H1 (cell line): Measurements from ENCODE around the gene CAVIN2.

ENCODE experiments used
- EZH2 ChIP-seq: fragments of 200-600 bp; sonication (generic); IDR thresholded peaks from 2 replicates; pipeline ENCODE4 v1.7.1; 2012; ENCODE audit warnings: low read depth, mild to moderate bottlenecking, moderate library complexity, low read length, inconsistent platforms; ENCODE audit not compliant: severe bottlenecking
- NRF1 ChIP-seq: IDR thresholded peaks from 2 replicates; pipeline ENCODE4 v1.6.1; 2011; ENCODE audit warnings: mild to moderate bottlenecking, low read depth, low read length, improper control_type of control experiment
- SP1 ChIP-seq: IDR thresholded peaks from 2 replicates; pipeline ENCODE4 v1.6.1; 2011; ENCODE audit warnings: low read depth, low read length
- TF ChIP-seq, protein P1 (sequence below): IDR thresholded peaks from 2 replicates; pipeline ENCODE4 v1.6.1; 2011; ENCODE audit warnings: low read length, improper control_type of control experiment
- TF ChIP-seq, protein P2 (sequence below), 3 experiments: IDR thresholded peaks; 1 replicate in 2 of 3; 2 replicates in 1 of 3; pipeline versions ENCODE4 v1.5.1 to v1.6.1; 2011; ENCODE audit warnings: low read length in 3 of 3, mild to moderate bottlenecking in 3 of 3, inconsistent platforms in 2 of 3, low read depth in 1 of 3, moderate library complexity in 1 of 3; ENCODE audit not compliant: insufficient read depth in 1 of 3; ENCODE audit errors: control extremely low read depth in 1 of 3

DNA sequence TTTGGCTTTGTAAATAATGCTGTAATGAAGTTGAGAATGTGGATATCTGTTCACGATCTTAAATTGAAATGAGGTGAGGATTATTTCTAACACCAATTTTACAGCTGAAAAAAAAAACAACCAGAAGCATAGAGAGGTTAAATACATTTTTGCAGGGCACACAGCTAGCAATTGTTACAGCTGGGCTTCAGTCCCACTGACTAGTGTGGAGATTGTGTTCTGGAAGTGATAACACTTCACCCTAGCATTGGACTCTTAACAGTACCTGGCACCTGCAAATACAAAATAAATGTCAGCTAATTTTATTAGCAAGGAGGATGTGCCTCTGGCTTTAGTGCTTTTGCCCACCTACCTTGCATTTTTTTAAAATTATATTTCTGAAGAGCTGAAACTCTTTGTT, 28.8 kb downstream of the CAVIN2 start:
- no peak for TF ChIP-seq SP1
- TF ChIP-seq, protein P1, sequence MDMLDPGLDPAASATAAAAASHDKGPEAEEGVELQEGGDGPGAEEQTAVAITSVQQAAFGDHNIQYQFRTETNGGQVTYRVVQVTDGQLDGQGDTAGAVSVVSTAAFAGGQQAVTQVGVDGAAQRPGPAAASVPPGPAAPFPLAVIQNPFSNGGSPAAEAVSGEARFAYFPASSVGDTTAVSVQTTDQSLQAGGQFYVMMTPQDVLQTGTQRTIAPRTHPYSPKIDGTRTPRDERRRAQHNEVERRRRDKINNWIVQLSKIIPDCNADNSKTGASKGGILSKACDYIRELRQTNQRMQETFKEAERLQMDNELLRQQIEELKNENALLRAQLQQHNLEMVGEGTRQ, result no peak
- TF ChIP-seq, protein P2, sequence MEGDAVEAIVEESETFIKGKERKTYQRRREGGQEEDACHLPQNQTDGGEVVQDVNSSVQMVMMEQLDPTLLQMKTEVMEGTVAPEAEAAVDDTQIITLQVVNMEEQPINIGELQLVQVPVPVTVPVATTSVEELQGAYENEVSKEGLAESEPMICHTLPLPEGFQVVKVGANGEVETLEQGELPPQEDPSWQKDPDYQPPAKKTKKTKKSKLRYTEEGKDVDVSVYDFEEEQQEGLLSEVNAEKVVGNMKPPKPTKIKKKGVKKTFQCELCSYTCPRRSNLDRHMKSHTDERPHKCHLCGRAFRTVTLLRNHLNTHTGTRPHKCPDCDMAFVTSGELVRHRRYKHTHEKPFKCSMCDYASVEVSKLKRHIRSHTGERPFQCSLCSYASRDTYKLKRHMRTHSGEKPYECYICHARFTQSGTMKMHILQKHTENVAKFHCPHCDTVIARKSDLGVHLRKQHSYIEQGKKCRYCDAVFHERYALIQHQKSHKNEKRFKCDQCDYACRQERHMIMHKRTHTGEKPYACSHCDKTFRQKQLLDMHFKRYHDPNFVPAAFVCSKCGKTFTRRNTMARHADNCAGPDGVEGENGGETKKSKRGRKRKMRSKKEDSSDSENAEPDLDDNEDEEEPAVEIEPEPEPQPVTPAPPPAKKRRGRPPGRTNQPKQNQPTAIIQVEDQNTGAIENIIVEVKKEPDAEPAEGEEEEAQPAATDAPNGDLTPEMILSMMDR (IDR thresholded peaks at IDR 0.05; ENCODE audit: control extremely low read depth in 1 of 3, insufficient read depth in 1 of 3, low read depth in 1 of 3, low read length in 3 of 3), result no peak
- TF ChIP-seq EZH2, result no peak
- TF ChIP-seq NRF1, result no peak
